ENCODE measurements around the gene P2RX6.
A peak's percentile ranks its signal among the peaks of the same experiment; 100 is the strongest.

Gene P2RX6

DNA sequence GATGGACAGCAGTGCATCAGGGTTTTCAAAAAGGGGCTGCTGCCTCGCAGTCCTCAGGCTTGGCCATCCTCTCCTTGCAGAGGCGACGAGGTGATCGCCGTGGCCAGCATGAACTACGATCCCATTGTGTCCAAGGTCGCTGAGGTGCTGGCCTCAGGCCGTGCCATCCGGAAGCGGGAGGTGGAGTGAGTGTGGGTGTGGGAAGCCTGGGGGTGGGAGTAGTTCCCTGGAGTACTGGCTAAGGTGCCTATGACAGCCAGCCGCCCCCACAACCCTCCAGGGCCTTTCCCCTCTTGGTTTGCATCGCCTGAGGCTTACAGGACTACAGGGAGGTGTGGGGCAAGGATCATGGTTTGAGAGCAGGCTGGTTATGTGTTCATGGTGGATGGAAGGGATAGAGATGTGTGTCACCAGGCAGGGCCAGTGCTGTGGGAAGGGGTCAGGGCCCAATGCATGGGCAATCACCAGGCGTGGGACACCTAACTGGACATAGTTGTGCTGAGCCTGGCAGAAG lies 35.0 kb upstream of the P2RX6 start:
- no peak for DNase-seq (ENCODE audit: low read depth)

DNA sequence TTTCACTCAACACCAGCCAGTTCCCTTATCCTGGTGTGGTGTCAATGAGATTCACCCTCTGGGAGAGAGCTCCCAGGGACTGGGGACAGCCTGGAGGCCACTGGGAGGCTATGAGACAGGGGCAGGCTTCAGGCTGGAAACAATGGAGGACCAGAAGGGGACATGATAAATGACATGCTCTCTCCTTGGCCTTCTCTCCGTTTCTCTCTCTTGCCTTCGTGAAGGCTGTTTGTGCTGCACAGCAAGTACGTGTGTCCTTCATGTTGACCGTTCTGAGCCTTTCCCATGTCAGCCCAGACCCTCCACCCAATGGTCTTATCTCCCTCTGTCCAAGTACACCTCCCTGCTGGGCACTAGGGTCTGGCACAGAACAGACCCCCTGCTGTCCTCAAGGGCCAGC lies 34.4 kb upstream of the P2RX6 start:
- DNase-seq (ENCODE audit: low read depth) = no peak

DNA sequence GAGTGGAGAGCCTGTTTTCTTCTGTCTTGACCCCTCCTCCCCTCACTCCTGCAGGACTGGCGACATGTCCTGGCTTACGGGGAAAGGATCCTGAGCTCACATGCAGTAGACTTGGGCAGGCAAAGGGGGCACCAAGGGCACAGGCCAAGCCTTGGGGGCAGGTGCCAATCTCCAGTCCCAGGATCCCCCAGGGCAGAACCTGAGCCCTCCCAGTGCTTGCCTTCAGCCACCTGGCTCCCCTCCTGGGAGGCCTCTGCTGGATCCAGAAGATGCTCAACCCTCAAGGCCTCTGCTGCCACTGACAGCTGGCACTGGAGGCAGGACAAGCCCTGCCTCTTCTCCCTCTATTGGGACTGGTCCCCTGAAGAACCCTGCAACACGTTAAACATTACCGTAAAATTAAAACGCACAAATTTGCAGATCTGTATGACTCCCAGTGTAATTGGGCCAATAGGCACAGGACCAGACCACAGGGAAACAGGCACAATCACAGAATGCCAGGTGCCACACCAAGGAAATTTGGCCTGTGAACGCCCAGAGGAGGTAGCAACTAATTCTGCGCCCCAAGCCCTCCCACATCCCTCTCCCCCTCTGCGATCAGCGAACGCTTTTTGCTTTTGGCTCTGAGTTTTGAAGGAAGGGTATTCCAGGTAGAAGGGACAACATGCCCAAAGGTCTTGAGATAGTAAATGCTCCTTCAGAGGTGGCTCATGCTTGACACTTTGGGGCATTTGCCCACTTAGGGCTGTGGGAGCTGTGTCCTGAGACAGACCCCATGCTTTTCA lies 33.8 kb upstream of the P2RX6 start:
- DNase-seq (ENCODE audit: low read depth) = no peak

DNA sequence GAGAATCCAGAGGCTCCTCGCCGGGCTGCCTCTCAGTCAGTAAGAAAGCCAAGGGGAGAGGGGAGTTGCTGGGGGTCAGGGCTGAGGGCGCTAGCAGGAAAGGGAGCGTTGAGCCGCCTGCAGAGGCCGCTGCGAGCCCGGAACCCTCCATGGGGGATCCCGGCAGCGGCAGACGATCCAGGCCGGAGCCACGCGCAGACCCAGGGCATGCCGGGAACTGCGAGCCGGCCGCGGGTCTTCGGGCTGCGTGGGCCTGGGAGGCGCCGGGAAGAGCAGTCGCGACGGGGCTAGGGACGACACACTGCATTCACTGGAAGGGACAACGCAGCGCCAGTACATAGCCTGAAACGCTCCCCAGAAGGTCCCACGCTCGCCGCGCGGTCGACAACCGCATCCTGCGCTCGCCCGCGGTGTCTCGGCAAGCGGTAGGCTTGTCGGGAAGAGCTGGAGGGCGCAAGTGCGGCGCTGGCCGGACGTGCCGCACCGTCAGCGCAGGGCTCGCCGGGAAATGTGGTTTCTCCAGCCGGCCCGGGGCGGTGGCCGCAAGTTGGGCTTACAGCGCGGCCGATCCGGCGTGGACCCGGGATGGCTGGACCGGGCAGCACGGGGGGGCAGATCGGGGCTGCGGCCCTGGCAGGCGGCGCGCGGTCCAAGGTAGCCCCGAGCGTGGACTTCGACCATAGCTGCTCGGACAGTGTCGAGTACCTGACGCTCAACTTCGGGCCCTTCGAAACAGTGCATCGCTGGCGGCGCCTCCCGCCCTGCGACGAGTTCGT lies 33.0 kb upstream of the P2RX6 start, which contains the start of gene LZTR1:
TSS of gene LZTR1 (plus strand) at position 511 of the 776 bp plus-strand sequence. CDS start at position 586, 75 bp downstream.
- peak; percentile 51 for DNase-seq (ENCODE audit: low read depth)

DNA sequence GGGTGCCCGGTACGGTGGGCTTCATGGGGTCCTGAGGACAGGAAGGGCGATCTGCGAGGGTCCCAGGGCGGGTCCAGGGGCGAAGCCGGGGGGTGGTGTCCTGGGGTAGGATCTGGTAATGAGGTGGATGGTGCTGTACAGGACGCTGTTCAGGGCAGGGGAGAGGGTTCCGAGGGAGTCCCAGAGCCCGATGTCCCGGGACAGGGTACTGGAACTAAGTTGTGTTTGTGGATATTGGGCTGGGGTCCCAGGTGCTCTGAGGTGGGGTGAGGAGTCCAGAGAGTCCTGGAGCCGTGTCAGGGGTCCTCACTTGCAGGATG lies 32.4 kb upstream of the P2RX6 start:
- DNase-seq (ENCODE audit: low read depth) = no peak

DNA sequence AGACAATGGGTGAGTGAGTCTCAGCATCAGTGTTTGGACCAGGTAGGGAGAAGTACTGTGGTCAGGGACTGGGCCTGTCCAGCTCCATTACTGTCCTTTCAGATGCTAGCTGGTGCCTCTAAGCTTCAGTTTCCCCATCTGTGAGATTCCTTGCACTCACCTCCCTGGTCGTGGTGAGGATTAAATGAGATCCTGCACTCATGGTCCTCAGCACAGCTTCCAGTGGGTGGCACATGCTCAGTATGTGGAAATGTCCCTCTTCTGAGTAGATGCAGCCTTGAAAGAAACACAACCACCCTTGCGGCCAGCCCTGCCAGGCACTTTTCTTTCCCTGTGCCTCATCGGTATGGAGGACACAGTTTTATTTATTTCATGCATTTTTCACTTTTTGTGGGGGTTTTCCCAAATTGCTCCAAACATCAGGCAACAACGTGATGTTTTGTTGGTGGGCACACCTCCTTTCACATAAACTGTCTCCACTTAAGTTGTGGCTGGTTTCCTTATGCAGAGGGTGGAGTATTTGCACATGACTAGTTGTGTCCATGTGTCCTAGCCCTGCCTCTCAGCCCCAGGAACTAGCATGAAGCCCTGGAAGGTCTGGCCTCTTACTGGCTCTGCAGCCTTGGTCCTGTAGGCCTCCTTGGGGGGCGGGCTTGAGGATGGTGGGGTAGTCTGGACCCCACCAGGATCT lies 31.7 kb upstream of the P2RX6 start:
- DNase-seq (ENCODE audit: low read depth) = no peak

DNA sequence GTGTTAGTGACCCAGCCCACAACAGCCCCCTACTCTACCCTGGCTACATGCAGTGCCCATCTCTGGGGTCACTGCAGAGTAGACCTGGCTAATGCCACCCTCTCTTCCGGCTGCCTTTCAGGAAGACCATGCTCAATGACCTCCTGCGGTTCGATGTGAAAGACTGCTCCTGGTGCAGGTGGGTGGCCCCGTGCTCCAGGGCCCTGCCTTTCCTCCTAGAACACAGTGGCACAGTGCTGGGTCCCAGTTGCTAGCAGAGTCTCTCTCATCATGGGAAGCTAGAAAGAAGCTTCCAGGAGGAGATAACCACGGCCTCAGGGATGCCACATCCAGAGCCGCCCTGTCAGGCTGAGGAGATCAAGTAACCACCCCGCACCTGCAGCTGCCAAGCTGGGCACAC lies 29.2 kb upstream of the P2RX6 start:
- no peak for DNase-seq (ENCODE audit: low read depth)

DNA sequence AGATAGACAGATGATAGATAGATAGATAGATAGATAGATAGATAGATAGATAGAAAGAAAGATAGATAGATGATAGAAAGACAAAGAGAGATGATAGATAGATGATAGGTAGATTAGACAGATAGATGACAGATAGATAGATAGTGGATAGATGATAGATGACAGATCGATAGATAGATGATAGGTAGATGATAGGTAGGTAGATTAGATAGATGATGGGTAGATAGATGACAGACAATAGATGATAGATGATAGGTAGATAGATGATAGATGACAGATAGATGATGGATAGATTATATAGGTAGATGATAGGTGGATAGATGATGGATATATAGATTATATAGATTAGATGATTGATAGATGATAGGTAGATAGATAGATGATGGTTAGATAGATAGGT lies 28.6 kb upstream of the P2RX6 start:
- no peak for DNase-seq (ENCODE audit: low read depth)

DNA sequence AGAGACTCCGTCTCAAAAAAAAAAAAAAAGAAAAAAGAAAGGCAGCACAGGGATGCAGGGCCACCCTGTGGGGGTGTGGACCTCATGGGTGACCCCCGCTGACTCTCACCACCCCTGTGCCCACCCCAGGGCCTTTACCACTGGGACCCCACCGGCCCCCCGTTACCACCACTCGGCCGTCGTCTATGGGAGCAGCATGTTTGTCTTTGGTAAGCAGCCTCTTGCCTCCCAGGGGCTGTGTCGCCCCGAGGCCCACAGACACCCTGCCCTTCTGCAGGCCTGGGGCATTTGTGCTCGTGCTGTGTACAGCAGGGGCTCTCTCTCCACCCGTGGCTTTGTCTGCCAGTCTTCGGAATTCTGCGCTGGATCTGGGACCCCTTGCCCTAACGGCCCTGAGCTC lies 27.6 kb upstream of the P2RX6 start:
- no peak for DNase-seq (ENCODE audit: low read depth)

DNA sequence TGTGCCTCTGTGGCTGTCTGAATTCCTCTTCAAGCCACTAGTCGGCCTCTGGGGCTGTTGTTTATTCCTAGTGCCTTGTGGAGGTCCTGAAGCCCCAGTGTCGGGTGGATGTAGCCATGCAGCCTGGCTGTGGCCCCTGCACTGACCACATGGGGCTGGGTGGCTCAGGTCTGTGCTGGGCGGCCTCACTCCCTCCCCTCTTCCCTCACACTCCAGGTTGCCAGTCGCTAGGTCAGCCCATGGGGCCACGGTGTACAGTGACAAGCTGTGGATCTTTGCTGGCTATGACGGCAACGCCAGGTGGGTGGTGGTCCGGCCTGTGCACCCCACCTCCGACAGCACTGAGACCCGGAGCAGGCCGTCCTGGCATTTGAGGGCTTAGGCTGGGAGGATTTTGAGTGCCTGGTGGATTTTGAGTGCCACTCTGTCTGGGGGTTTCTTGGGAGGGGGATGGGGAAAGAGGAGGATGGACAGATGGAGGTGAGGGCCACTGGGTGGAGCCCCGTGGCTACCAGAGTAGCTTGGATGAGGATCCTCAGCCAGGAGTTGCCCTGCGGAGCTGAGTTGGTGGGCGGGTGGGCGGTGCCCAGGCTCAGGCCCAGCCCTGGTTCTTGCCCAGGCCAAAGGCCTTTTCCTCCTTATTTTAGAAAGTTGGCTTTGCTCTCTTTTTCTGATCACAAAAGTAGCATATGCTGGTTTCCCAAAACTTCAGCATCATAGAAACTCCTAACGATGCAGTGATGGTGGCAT lies 26.2 kb upstream of the P2RX6 start:
- no peak for DNase-seq (ENCODE audit: low read depth)

DNA sequence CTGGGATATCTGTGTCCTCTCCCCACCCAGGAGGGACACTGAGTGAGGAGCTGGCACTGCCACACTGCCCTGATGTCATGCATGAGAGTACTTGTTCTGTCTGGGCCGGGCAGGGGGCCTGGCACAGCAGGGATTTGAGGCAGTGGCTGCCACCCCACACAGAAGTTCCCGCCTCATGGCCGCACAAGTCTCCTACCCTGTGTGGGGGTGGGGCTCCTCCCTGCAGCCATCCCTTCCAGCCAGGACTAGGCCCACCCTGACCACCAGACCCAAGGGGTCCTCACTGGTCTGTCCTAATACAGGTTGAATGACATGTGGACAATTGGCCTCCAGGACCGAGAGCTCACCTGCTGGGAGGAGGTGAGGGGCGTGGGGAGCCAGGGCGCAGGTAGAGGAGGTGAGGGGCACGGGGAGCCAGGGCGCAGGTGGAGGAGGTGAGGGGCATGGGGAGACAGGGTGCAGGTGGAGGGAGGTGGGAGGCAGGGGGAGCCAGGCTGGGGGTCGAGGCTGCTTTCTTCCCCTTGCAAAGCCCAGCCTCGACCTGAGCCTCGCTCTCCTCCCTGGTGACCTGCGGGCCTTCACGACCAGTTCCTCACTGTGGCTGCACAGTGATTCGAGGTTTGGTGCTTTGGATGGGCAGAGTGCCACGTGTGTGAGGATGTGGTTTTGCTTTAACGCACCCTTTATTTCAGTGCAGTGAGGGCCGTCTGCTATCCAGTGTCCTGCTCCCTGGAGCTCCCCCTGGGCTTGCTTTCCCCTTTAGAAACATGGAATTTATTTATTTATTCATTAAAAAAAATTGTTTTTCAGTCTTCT lies 25.4 kb upstream of the P2RX6 start:
- no peak for DNase-seq (ENCODE audit: low read depth)

DNA sequence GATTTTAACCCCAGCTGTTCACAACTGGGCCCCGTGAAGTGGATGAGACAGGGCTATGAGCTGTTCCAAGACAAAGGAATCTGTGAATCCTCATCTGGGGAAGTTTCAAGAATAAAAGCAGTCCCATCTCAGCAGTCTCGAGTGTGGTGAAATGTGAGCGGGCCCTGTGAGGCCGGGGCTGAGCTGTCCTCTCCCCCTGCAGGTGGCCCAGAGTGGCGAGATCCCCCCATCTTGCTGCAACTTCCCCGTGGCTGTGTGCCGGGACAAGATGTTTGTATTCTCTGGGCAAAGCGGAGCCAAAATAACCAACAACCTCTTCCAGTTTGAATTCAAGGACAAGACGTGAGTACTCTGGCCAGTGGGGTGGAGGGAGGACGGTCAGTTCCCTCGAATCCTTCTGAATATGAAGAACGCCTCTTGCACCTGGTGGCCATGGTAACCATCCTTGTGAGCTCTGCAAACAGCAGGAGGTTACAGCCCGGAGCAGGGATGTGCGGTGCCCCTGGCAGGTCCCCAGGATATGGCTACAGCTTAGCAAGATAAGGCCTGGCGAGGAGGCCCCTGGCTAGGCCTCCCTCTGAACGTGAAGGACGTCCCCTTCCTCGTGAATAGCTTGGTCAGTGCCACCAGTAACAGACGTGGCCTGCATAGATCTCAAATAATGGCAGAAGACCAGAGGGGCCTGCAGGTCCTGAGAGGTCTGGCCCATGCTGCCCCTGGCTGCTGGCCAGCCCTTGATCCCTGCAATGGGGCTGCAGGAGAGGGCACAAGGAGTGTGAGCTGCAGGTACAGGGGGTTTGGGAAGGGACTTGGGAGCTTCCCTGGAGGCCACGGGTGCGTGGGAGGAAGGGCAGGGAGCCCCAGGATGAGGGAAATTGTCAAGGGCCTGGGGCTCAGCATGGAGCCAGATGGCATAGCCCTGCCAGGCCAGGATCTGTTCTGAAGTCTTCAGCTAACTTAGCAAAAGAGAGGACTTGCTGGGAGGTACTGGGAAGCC lies 24.5 kb upstream of the P2RX6 start:
- DNase-seq (ENCODE audit: low read depth) = no peak

DNA sequence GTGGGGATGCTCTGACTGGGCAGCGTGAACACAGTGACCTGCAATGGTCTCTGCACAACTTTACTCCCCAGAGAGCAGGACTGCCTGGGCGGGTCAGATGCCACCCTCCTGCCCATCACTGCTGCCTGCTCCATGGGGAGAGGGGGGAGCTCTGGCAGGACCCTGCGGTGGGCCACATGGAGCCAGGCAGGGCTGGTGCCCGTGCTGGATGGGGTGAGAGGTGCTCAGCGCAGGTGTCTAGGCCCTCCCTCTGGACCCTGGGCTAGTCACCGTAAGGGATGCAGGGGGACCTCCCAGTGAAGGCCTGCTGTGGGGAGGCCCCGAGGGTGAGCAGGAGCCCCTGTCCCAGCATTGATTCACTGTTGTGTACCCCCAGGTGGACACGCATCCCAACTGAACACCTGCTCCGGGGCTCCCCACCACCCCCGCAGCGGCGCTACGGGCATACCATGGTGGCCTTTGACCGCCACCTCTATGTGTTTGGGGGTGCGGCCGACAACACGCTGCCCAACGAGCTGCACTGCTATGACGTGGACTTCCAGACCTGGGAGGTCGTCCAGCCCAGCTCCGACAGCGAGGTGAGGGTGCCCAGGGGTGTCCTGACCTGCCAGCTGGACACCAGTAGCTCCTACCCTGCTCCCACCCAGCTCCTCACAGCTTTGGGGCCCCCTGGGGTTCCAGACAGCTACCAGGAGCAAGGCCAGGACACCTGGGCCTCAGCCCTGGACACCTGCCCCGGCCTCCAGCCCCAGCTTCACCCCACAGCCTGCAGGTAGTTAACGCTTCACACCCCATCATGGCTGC lies 23.5 kb upstream of the P2RX6 start:
- no peak for DNase-seq (ENCODE audit: low read depth)

DNA sequence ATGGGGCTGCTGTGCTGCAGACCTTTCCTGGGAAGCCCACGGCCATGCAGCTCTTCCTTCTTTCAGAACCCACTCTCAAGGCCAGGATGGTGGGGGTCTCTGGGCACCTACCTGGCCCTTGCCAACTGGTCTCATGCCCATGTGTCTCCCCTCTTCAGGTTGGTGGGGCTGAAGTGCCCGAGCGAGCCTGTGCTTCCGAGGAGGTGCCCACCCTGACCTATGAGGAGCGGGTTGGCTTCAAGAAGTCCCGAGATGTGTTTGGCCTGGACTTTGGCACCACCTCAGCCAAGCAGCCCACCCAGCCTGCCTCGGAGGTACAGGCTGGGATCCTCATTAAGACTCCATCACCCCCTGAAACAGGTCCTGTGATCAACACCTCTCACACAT lies 22.9 kb upstream of the P2RX6 start:
- DNase-seq (ENCODE audit: low read depth) = no peak

DNA sequence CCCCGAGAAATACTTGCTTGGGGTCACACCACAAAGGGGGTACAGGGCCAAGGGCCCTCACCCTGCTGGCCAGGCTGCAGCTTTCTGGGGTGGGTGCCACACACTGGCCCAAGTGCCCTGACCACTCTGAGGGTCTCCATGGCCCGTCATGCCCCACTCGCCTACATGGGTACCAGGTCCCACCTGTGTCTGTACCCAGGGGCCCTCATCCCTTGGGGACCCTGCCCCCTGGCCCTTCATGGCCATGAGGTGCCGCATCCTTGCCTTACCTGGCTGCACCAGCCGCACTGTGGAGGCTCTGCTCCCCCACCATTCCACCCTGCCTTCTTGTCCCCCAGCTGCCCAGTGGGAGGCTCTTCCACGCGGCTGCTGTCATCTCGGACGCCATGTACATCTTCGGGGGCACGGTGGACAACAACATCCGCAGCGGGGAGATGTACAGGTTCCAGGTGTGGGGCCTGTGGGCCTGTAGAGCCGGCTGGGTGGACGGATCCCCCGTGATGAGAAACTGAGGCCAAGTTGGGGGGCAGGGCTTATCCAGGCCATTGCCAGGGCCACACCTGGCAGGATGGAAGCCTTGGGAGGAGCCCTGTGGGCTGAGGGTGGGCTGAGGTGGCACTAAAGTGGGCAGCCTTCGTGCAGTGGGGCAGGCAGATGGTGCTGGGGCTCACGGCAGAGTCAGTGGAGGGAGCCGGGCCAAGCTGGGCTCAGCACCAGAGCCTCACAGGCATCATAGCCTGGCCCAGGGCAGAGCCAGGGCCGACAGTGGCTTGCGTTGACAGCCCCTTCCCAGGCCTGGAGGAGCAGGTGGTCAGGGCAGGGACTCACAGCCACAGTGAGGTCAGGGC lies 22.3 kb upstream of the P2RX6 start:
- no peak for DNase-seq (ENCODE audit: low read depth)

DNA sequence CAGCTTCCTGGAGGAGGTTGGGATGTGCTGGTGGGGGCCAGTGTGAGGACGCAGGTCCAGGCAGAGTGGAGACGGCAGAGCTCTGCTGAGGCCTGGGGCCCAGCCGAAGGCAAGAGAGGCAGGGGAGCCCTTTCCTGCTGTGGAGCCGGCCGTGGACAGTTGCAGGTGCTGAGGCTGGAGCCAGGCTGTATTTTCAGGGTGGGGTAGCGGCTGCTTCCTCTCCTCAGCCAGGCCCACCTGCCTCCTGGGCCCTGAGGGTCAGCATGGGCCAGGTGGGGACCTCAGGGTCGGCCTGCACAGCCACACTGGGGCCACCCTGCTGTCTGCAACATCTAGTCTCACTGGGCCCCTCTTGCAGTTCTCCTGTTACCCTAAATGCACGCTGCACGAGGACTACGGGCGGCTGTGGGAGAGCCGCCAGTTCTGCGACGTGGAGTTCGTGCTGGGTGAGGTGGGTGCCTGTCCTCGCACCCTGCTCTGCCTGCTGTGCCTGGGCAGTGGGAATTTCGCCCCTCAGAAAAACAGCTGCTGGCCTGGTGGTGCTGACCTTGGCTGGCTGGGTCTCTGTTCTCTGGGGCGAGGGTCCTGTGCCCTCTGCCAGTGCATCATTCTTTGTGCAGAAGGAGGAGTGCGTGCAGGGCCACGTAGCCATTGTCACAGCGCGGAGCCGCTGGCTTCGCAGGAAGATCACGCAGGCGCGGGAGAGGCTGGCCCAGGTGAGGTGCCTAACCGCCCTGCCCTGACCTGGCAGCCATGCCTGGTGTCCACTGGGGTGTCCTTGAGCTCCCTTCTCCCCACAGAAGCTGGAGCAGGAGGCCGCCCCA lies 21.4 kb upstream of the P2RX6 start:
- DNase-seq (ENCODE audit: low read depth) = no peak

Data from stimulated activated CD8-positive, alpha-beta memory T cell treated with anti-CD3 and anti-CD28 coated beads, Interleukin-12 subunit alpha, Interleukin-12 subunit beta, amount 100 ng/mL, for 1 hour (primary cell).